ENCODE data around the gene PLK3. TPM values are rescaled to one million over a fixed set of nuclear protein-coding genes. Genes with fewer than 3 reads are reported as not detected.
"Not testable (repeated sequence)": the region's sequence is repeated elsewhere in the genome, so short reads cannot be mapped to it uniquely, and the experiment has no call there.

PLK3 gene
- total RNA-seq, 1 experiment from 2014 or later, result 12.7 TPM

GRCh38 chr1:44835738-44836675 lies 35.8 kb downstream of the PLK3 start:
- Histone ChIP-seq H3K36me3 (ENCODE audit: low read depth) (no peaks in the 10 kb centered on the region), H2AFZ (no peak overlapping the region), H3K4me3 (no peak overlapping the region), H3K27me3 (ENCODE audit: insufficient read depth, low read depth) (no peaks in the 10 kb centered on the region), H3K4me2 (peak overlapping the region; percentile 41; the same call in 1 of the 2 replicates), H3K27ac (no peak overlapping the region), H3K4me1 (replicated peaks; ENCODE audit: insufficient read depth) (no peaks in the 10 kb centered on the region), H3F3A (ENCODE audit: insufficient read depth, low read depth) (peaks cover 4% of the 10 kb centered on the region), H3K9me2 (ENCODE audit: insufficient read depth) (no peaks in the 10 kb centered on the region), H3K79me2 (ENCODE audit: low read depth) (no peaks in the 10 kb centered on the region), H4K20me1 (ENCODE audit: insufficient read depth) (no peaks in the 10 kb centered on the region), H3K9me3 (ENCODE audit: insufficient read depth, low read depth) (no peaks in the 10 kb centered on the region)
- no peak for TF ChIP-seq EZH2 (IDR thresholded peaks at IDR 0.05; ENCODE audit: low read depth)
- TF ChIP-seq CTCF (conservative IDR thresholded peaks at IDR 0.05), result peak; percentile 85
- intact Hi-C loops (cut with micrococcal nuclease; ENCODE audit: unreplicated experiment), result loop anchor here (1.0 to 5.0 kb wide), 6 partner anchors 35 to 736 kb away; partner anchors contain the start of genes PLK3 and UROD
- no TSS peak for BruUV-seq (replicated peaks)
- peak; percentile 61 to 84 for DNase-seq
- ChIA-PET CTCF (interaction anchor here (1.0 to 1.7 kb wide), 3 partner anchors 175 to 467 kb away, joined by 3 to 7 read pairs (median 5); partner anchors contain the start of gene HECTD3), POLR2A (ENCODE audit: unreplicated experiment) (no interaction called here)

GRCh38 chr1:44838294-44838693 lies 38.1 kb downstream of the PLK3 start:
- POLR2A ChIA-PET (ENCODE audit: unreplicated experiment), result interaction anchor here (0.6 kb wide), 1 partner anchor 107 kb away, joined by 12 read pairs; no protein-coding TSS in a partner anchor
- H3K27me3 ChIP-seq (ENCODE audit: insufficient read depth, low read depth); H3F3A ChIP-seq (ENCODE audit: insufficient read depth, low read depth); H3K27ac ChIP-seq; H3K4me3 ChIP-seq; CTCF ChIA-PET; H3K79me2 ChIP-seq (ENCODE audit: low read depth); H2AFZ ChIP-seq; H3K4me2 ChIP-seq; H3K4me1 ChIP-seq (replicated peaks; ENCODE audit: insufficient read depth); H3K36me3 ChIP-seq (ENCODE audit: low read depth); H3K9me3 ChIP-seq (ENCODE audit: insufficient read depth, low read depth); H4K20me1 ChIP-seq (ENCODE audit: insufficient read depth); DNase-seq; BruUV-seq (replicated peaks); H3K9me2 ChIP-seq (ENCODE audit: insufficient read depth): not testable (repeated sequence)
- intact Hi-C loops (cut with micrococcal nuclease; ENCODE audit: unreplicated experiment), result loop anchor here (5.0 kb wide), 2 partner anchors 649 to 734 kb away; no protein-coding TSS in a partner anchor

- Histone ChIP-seq H3K79me2 (ENCODE audit: low read depth) (no peaks in the 10 kb centered on the region), H2AFZ (no peak overlapping the region), H4K20me1 (ENCODE audit: insufficient read depth) (no peaks in the 10 kb centered on the region), H3K4me2 (no peak overlapping the region), H3K27me3 (ENCODE audit: insufficient read depth, low read depth) (no peaks in the 10 kb centered on the region), H3K9me3 (ENCODE audit: insufficient read depth, low read depth) (no peaks in the 10 kb centered on the region), H3K4me3 (no peak overlapping the region), H3K36me3 (ENCODE audit: low read depth) (no peaks in the 10 kb centered on the region), H3F3A (ENCODE audit: insufficient read depth, low read depth) (peaks cover 4% of the 10 kb centered on the region), H3K4me1 (replicated peaks; ENCODE audit: insufficient read depth) (no peaks in the 10 kb centered on the region), H3K9me2 (ENCODE audit: insufficient read depth) (no peaks in the 10 kb centered on the region), H3K27ac (no peak overlapping the region)
- TF ChIP-seq CTCF (conservative IDR thresholded peaks at IDR 0.05), result no peak
- no peak for TF ChIP-seq EZH2 (IDR thresholded peaks at IDR 0.05; ENCODE audit: low read depth)
- POLR2A ChIA-PET (ENCODE audit: unreplicated experiment), result no interaction called here
- DNase-seq, result no peak
- BruUV-seq (replicated peaks), result no TSS peak
- CTCF ChIA-PET, result no interaction called here
- intact Hi-C loops (cut with micrococcal nuclease; ENCODE audit: unreplicated experiment), result loop anchor here (5.0 kb wide), 2 partner anchors 648 to 733 kb away; no protein-coding TSS in a partner anchor
Observed at GRCh38 chr1:44839576-44839975, 39.4 kb downstream of the PLK3 start.

Data from PC-9 (cell line).